Subcutaneous abdominal adipose tissue (tissue), 5 donors: ENCODE measurements around the gene CRTC1.
"Not testable (repeated sequence)": the region's sequence is repeated elsewhere in the genome, so short reads cannot be mapped to it uniquely, and the experiment has no call there.

Experiments used
- H3K27ac ChIP-seq: one replicate; pipeline ENCODE4 v1.7.0; 2013; ENCODE audit warnings: low read depth, mild to moderate bottlenecking, inconsistent platforms, low read length, moderate library complexity
- H3K27me3 ChIP-seq, 5 donors: one replicate each; pipeline ENCODE4 v1.7.0; 2013; ENCODE audit warnings: low read length in 5 of 5, inconsistent platforms in 1 of 5; ENCODE audit not compliant: control insufficient read depth in 5 of 5, insufficient read depth in 4 of 5
- H3K36me3 ChIP-seq, 5 donors: one replicate each; pipeline ENCODE4 v1.7.0; 2013; ENCODE audit warnings: low read length in 5 of 5; ENCODE audit not compliant: control insufficient read depth in 5 of 5, insufficient read depth in 5 of 5
- H3K4me1 ChIP-seq, 5 donors: one replicate each; pipeline ENCODE4 v1.7.0; 2013; ENCODE audit warnings: low read length in 5 of 5, mild to moderate bottlenecking in 3 of 5, moderate library complexity in 1 of 5; ENCODE audit not compliant: control insufficient read depth in 5 of 5, insufficient read depth in 5 of 5
- H3K4me3 ChIP-seq, 5 donors: one replicate each; pipeline ENCODE4 v1.7.0; 2013; ENCODE audit warnings: low read length in 5 of 5, low read depth in 1 of 5
- H3K9ac ChIP-seq, 5 donors: one replicate each; pipeline ENCODE4 v1.7.0; 2013; ENCODE audit warnings: low read length in 5 of 5, mild to moderate bottlenecking in 4 of 5, moderate library complexity in 3 of 5
- H3K9me3 ChIP-seq, 5 donors: one replicate each; pipeline ENCODE4 v1.7.0; 2013; ENCODE audit warnings: low read length in 5 of 5; ENCODE audit not compliant: control insufficient read depth in 5 of 5
- donor health status: healthy.
- donor health status: healthy.
- donor health status: healthy.
- donor health status: healthy.
- donor health status: healthy.

Gene CRTC1

GRCh38 chr19:18680148-18680547 lies 3.3 kb upstream of the CRTC1 start:
- H3K9me3 ChIP-seq, H3K36me3 ChIP-seq, H3K9ac ChIP-seq: not testable (repeated sequence)

GRCh38 chr19:18682807-18683108 lies 722 bp upstream of the CRTC1 start:
- peak overlapping the region in 4 of 5 donors; percentile 63 to 78 (median 75) for H3K9ac ChIP-seq

More at GRCh38 chr19:18680148-18680547, 3.3 kb upstream of the CRTC1 start:
- not testable (repeated sequence) for H3K27ac ChIP-seq, H3K4me3 ChIP-seq, H3K27me3 ChIP-seq
- peaks cover 3 to 47% (median 36%) of the 10 kb centered on the region in 5 donors for H3K4me1 ChIP-seq

GRCh38 chr19:18683958-18684641 lies 620 bp downstream of the CRTC1 start:
- Histone ChIP-seq H3K27me3 (no peaks in the 10 kb centered on the region), H3K9me3 (no peaks in the 10 kb centered on the region), H3K4me1 (peaks cover 0 to 22% (median 19%) of the 10 kb centered on the region in 5 donors), H3K9ac (peak overlapping the region in 3 of 5 donors; percentile 56 to 83 (median 67)), H3K4me3 (peak overlapping the region; percentile 62 to 85 (median 74)), H3K36me3 (no peaks in the 10 kb centered on the region), H3K27ac (no peak overlapping the region)

More at GRCh38 chr19:18682807-18683108, 722 bp upstream of the CRTC1 start:
- peaks cover 3 to 33% (median 28%) of the 10 kb centered on the region in 5 donors for H3K4me1 ChIP-seq
- H3K36me3 ChIP-seq: no peaks in the 10 kb centered on the region
- no peaks in the 10 kb centered on the region for H3K27me3 ChIP-seq
- H3K27ac ChIP-seq: peak overlapping the region; percentile 60
- peak overlapping the region; percentile 13 to 67 (median 58) for H3K4me3 ChIP-seq
- no peaks in the 10 kb centered on the region for H3K9me3 ChIP-seq

- Histone ChIP-seq H3K27me3 (no peaks in the 10 kb centered on the region), H3K9ac (peak overlapping the region in 2 of 5 donors; percentile 67 to 83)
These were observed 1.1 kb downstream of the CRTC1 start for GRCh38 chr19:18684642-18684993.

GRCh38 chr19:18685597-18686190 lies 2.2 kb downstream of the CRTC1 start:
- Histone ChIP-seq H3K9ac (no peak overlapping the region), H3K27me3 (no peaks in the 10 kb centered on the region), H3K36me3 (no peaks in the 10 kb centered on the region), H3K9me3 (no peaks in the 10 kb centered on the region), H3K4me3 (no peak overlapping the region), H3K27ac (no peak overlapping the region), H3K4me1 (peaks cover 0 to 22% (median 19%) of the 10 kb centered on the region in 5 donors)

More at GRCh38 chr19:18684642-18684993, 1.1 kb downstream of the CRTC1 start:
- Histone ChIP-seq H3K4me1 (peaks cover 0 to 22% (median 19%) of the 10 kb centered on the region in 5 donors), H3K36me3 (no peaks in the 10 kb centered on the region), H3K9me3 (no peaks in the 10 kb centered on the region), H3K27ac (no peak overlapping the region), H3K4me3 (peak overlapping the region in 3 of 5 donors; percentile 72 to 85 (median 78))

- H3K9ac ChIP-seq: no peak overlapping the region
- no peaks in the 10 kb centered on the region for H3K36me3 ChIP-seq
- H3K27ac ChIP-seq: no peak overlapping the region
- H3K4me1 ChIP-seq: peaks cover 0 to 17% (median 16%) of the 10 kb centered on the region in 5 donors
- no peaks in the 10 kb centered on the region for H3K9me3 ChIP-seq
- H3K27me3 ChIP-seq: no peaks in the 10 kb centered on the region
- H3K4me3 ChIP-seq: no peak overlapping the region
These were observed 4.4 kb downstream of the CRTC1 start for GRCh38 chr19:18687740-18688465.

GRCh38 chr19:18696023-18696422 lies 12.5 kb downstream of the CRTC1 start:
- Histone ChIP-seq H3K36me3 (no peaks in the 10 kb centered on the region), H3K27me3 (no peaks in the 10 kb centered on the region), H3K9ac (no peak overlapping the region), H3K9me3 (no peaks in the 10 kb centered on the region), H3K4me3 (no peak overlapping the region), H3K27ac (no peak overlapping the region), H3K4me1 (peaks cover 0 to 20% (median 17%) of the 10 kb centered on the region in 5 donors)

GRCh38 chr19:18697680-18698079 lies 14.2 kb downstream of the CRTC1 start:
- Histone ChIP-seq H3K4me3 (no peak overlapping the region), H3K27me3 (no peaks in the 10 kb centered on the region), H3K36me3 (no peaks in the 10 kb centered on the region), H3K9me3 (no peaks in the 10 kb centered on the region), H3K4me1 (peaks cover 0 to 25% (median 23%) of the 10 kb centered on the region in 5 donors), H3K9ac (no peak overlapping the region), H3K27ac (no peak overlapping the region)

GRCh38 chr19:18698321-18699167 lies 15.1 kb downstream of the CRTC1 start:
- Histone ChIP-seq H3K9me3 (no peaks in the 10 kb centered on the region), H3K4me1 (peaks cover 0 to 25% (median 23%) of the 10 kb centered on the region in 5 donors), H3K36me3 (no peaks in the 10 kb centered on the region), H3K27me3 (no peaks in the 10 kb centered on the region), H3K9ac (no peak overlapping the region), H3K4me3 (no peak overlapping the region), H3K27ac (no peak overlapping the region)
